ENCODE data around the gene TMBIM6.

- no peak for TF ChIP-seq GATA3 (IDR thresholded peaks at IDR 0.05; ENCODE audit: low read depth, low read length)
- TF ChIP-seq GATA2 (IDR thresholded peaks at IDR 0.05; ENCODE audit: low read depth, low read length), result no peak
Observed at GRCh38 chr12:49777800-49778748, 36.7 kb downstream of the TMBIM6 start.

Data from SH-SY5Y (cell line).